GM19043 (cell line): ENCODE results near the gene GSTA1.
"Not testable (repeated sequence)": the region's sequence is repeated elsewhere in the genome, so short reads cannot be mapped to it uniquely, and the experiment has no call there.

ENCODE experiments used
- ATAC-seq: cut with Tn5 transposase; IDR thresholded peaks from one replicate; pipeline ENCODE4 v1.9.1; 2021; ENCODE audit warnings: low read depth; ENCODE audit not compliant: unreplicated experiment

Gene GSTA1

GRCh38 chr6:52760105-52760765, 43.4 kb downstream of the GSTA1 start:
- no peak for ATAC-seq

GRCh38 chr6:52759085-52759484, 44.5 kb downstream of the GSTA1 start:
- ATAC-seq, result no peak

DNA sequence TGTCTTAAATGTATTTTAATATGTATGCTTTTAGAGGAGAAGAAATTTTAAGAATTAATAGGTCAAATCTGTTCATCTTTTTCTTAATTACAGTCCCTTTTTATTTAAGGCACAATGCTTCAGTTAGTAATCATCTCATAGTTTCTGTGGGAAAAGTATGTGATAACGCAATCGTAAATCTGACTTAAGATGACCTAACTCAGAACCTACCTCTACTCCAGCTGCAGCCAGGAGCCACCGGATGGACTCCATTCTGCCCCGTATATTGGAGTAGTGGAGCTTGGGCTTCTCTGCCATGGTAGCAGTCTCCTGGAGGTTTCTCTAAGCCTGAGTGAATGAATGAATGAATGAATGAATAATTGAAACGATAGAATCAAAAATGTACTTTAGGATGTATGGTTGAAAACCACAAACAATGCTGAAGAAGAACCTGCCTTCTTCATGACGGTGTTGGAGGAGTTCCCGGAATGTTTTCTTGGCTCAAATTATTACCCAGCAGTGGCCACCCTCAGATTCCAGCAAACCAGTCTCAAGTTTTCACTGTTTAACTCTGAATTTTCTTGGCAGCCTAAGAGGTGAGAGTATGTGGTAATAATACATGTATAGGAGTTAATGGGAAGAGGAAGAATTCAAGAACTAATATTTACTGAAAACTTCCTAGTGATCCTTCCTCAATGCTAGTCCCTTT, 45.8 kb downstream of the GSTA1 start:
- ATAC-seq, result not testable (repeated sequence)

GRCh38 chr6:52754443-52754842, 49.2 kb downstream of the GSTA1 start:
- no peak for ATAC-seq

DNA sequence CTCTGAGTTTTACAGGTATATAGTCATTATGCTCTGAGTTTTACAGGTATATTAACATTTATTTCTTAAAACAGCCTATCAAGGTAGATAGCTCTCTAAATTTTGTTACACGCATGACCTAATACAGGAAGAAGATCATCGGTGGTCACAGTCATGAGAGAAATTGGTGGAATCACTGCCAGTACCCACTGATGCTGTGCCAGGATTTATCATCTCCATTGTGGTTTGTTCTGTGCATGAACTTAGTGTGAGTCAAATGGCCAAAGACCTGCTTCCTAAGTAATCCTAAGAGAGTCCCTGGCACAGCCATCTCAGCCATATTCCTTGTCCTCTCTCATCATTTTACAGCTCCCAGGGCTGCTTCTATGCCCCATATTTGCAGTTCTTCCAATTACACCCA, 50.5 kb downstream of the GSTA1 start:
- not testable (repeated sequence) for ATAC-seq

- ATAC-seq, result no peak
Measured at GRCh38 chr6:52752310-52752709, 51.3 kb downstream of the GSTA1 start.

- no peak for ATAC-seq
Measured at GRCh38 chr6:52749556-52750152, 54.0 kb downstream of the GSTA1 start.

DNA sequence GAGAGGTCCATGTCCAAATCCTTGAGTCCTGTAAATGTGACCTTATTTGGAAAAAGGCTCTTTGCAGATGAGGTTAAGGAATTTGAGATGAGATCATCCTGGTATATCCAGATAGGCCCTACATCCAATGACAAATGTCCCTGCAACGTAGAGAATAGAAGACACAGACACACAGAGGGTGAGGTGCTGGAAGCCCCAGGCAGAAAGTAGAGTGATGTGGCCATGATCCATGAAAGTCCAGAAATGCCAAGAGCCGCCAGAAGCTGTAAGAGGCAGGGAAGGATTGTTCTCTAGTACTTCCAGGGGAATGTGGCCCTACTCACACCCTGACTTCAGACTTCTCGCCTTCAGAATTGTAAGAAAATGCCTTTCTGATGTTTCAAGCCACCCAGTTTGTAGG, 56.3 kb downstream of the GSTA1 start:
- ATAC-seq, result not testable (repeated sequence)

DNA sequence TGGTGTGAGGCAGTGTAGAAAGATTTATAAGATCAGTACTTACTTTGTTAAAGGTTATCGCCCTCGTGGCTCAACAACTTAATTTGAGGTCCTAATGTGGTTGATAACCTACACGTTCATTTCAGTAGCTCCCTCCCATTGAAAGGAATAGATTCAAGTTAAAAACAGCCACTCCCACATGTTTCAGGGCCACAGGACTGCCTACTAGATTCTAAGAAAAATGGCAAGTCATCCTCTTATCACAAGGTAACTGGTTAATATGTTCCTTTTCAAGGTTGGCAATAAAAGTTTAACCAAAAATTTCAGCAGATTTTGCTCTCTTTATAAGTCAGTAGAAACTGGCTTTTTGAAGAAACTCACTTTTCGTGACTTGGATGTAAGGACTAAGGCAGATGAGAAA, 57.4 kb downstream of the GSTA1 start:
- ATAC-seq, result no peak

- no peak for ATAC-seq
Measured at GRCh38 chr6:52745764-52746201, 57.8 kb downstream of the GSTA1 start.

- ATAC-seq, result no peak
Measured at GRCh38 chr6:52741872-52742271, 61.7 kb downstream of the GSTA1 start.
